SH-SY5Y (cell line): ENCODE measurements around the gene CRIM1.

Source experiments
- GATA2 ChIP-seq: IDR thresholded peaks from 2 replicates; pipeline ENCODE4 v1.6.1; 2011; ENCODE audit warnings: mild to moderate bottlenecking, low read depth, low read length
- GATA3 ChIP-seq: IDR thresholded peaks from 2 replicates; pipeline ENCODE4 v1.6.1; 2011; ENCODE audit warnings: low read depth, mild to moderate bottlenecking, low read length, moderate library complexity

DNA sequence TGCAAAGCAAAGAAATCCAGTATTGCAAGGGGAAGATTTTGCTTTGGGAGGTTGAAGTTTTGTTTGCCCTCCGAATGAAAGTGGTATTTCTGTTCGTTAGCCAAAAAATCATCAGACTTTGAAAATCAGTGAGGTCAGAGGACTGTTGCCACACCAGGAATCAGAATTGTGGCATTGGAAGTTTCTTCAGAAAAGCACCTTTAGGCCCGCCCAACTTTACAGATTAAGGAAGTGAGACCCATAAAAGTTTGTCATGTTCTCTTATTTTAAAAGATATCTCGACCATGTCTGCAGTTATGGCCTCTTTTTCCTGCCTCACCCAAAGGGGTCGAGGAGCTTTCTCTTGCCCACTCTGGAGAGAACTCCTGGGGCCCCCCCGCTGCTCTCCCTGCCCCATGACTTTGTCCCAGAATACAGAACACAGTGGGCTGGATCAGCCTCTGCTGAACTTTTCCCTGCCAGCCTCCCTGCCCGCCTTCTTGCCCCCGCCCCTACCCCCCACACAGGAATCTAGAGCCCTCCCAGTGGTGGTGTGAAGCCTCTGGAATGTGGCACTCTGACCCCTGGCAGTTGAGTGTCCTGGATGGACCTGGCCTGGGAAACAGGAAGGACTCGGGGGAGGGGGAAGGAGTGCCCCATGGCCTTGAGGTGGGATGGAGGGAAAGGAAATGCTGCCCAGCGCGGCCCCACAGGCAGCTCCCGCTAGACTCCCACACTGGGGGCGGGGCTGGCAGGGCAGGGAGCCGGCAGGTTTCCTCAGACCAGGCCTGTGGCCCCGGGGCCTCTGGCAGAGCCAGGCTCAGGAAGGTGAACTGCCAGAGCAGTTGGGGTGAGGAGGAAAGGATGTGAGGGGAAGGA is 25.3 kb downstream of the CRIM1 start:
- TF ChIP-seq GATA2 (no peak), GATA3 (no peak)
